Caco-2 (cell line): ENCODE measurements around the gene ATF6. TPM values are rescaled to one million over a fixed set of nuclear protein-coding genes. Genes with fewer than 3 reads are reported as not detected.

Experiments used
- BruUV-seq: library from RNA; stranded (reverse); fragments of 400-500 nt; replicated peaks from 2 replicates; lab custom pipeline; 2021; lab: Mats Ljungman, UMichigan
- CTCF ChIA-PET: fragments of 300-600 bp; sonication (Branson Sonifier 250); formaldehyde crosslinking; loops from one replicate; lab custom pipeline; 2022; ENCODE audit warnings: antibody characterized with exemption; lab: Charles Lee
- POLR2A ChIA-PET: fragments of 300-600 bp; sonication (Branson Sonifier 250); formaldehyde crosslinking; loops from one replicate; lab custom pipeline; 2022; ENCODE audit warnings: antibody characterized with exemption; lab: Charles Lee
- DNase-seq, 2 experiments: peaks; one replicate each; pipeline versions ENCODE4 v3.0.0 to v3.0.0-alpha.2; 2020 to 2022
- H3K27me3 ChIP-seq: replicated peaks from 2 replicates; pipeline ENCODE4 v1.6.0; 2011; ENCODE audit warnings: low read length; ENCODE audit not compliant: control insufficient read depth, insufficient read depth
- H3K36me3 ChIP-seq: 2 replicates; pipeline ENCODE4 v1.5.1; 2011; ENCODE audit warnings: low read length; ENCODE audit not compliant: control insufficient read depth, insufficient read depth
- H3K4me1 ChIP-seq: fragments of 250-450 bp; sonication (Bioruptor Pico); 2 replicates; pipeline ENCODE4 v1.5.1; 2020; ENCODE audit warnings: mild to moderate bottlenecking
- H3K4me3 ChIP-seq: 2 replicates; pipeline ENCODE4 v1.5.1; 2011; ENCODE audit warnings: low read depth, mild to moderate bottlenecking, control low read depth, low read length
- H3K9me3 ChIP-seq: fragments of 250-450 bp; sonication (Bioruptor Pico); 2 replicates; pipeline ENCODE4 v1.5.1; 2020; ENCODE audit warnings: mild to moderate bottlenecking, moderate library complexity
- H3K27ac Mint-ChIP-seq: one replicate; pipeline ENCODE4 v1.8.0; 2022; ENCODE audit warnings: mixed read lengths; ENCODE audit not compliant: unreplicated experiment
- H3K27me3 Mint-ChIP-seq: one replicate; pipeline ENCODE4 v1.8.0; 2022; ENCODE audit warnings: mixed read lengths; ENCODE audit not compliant: insufficient read depth, unreplicated experiment
- H3K36me3 Mint-ChIP-seq: one replicate; pipeline ENCODE4 v1.8.0; 2022; ENCODE audit warnings: mild to moderate bottlenecking, mixed read lengths; ENCODE audit not compliant: insufficient read depth, unreplicated experiment
- H3K4me1 Mint-ChIP-seq: one replicate; pipeline ENCODE4 v1.8.0; 2022; ENCODE audit warnings: low read depth, mixed read lengths; ENCODE audit not compliant: unreplicated experiment
- H3K4me3 Mint-ChIP-seq: one replicate; pipeline ENCODE4 v1.8.0; 2022; ENCODE audit warnings: mild to moderate bottlenecking, moderate library complexity, mixed read lengths; ENCODE audit not compliant: unreplicated experiment
- H3K9me3 Mint-ChIP-seq: one replicate; pipeline ENCODE4 v1.8.0; 2022; ENCODE audit warnings: mixed read lengths; ENCODE audit not compliant: unreplicated experiment
- intact Hi-C: fragments of 100-400 bp; cut with micrococcal nuclease; formaldehyde crosslinking; loops from one replicate; pipeline ENCODE4 v1.10.0; 2022; ENCODE audit not compliant: unreplicated experiment
- total RNA-seq: library from RNA; stranded (reverse); gene quantifications from 2 replicates; pipeline ENCODE4 v1.2.3, GENCODE V29; 2022
- TF ChIP-seq, protein P1 (sequence below), 2 experiments: fragments of 200-600 bp in 1 of 2; IDR thresholded peaks; 1 replicate in 1 of 2; 2 replicates in 1 of 2; pipeline versions ENCODE4 v1.5.1 to v1.8.0; 2011 to 2022; ENCODE audit warnings: antibody characterized with exemption in 1 of 2, control low read depth in 1 of 2, inconsistent platforms in 1 of 2, low read depth in 1 of 2, low read length in 1 of 2, mild to moderate bottlenecking in 1 of 2, moderate library complexity in 1 of 2; ENCODE audit not compliant: insufficient read depth in 1 of 2, severe bottlenecking in 1 of 2, unreplicated experiment in 1 of 2

Gene ATF6
- total RNA-seq, 1 experiment from 2014 or later: 16.4 TPM

- H3K27ac Mint-ChIP-seq: no peak overlapping the region
- no peak overlapping the region for H3K4me3 Mint-ChIP-seq
- H3K27me3 Mint-ChIP-seq: no peaks in the 10 kb centered on the region
- BruUV-seq: no TSS peak
- no peaks in the 10 kb centered on the region for H3K9me3 Mint-ChIP-seq
- H3K9me3 ChIP-seq: no peaks in the 10 kb centered on the region
- no peak overlapping the region for H3K4me3 ChIP-seq
- TF ChIP-seq, protein P1, sequence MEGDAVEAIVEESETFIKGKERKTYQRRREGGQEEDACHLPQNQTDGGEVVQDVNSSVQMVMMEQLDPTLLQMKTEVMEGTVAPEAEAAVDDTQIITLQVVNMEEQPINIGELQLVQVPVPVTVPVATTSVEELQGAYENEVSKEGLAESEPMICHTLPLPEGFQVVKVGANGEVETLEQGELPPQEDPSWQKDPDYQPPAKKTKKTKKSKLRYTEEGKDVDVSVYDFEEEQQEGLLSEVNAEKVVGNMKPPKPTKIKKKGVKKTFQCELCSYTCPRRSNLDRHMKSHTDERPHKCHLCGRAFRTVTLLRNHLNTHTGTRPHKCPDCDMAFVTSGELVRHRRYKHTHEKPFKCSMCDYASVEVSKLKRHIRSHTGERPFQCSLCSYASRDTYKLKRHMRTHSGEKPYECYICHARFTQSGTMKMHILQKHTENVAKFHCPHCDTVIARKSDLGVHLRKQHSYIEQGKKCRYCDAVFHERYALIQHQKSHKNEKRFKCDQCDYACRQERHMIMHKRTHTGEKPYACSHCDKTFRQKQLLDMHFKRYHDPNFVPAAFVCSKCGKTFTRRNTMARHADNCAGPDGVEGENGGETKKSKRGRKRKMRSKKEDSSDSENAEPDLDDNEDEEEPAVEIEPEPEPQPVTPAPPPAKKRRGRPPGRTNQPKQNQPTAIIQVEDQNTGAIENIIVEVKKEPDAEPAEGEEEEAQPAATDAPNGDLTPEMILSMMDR (IDR thresholded peaks at IDR 0.05; ENCODE audit: insufficient read depth in 1 of 2, low read depth in 1 of 2, low read length in 1 of 2, severe bottlenecking in 1 of 2, unreplicated experiment in 1 of 2): no peak
- no peak for DNase-seq
- POLR2A ChIA-PET: no interaction called here
- intact Hi-C loops: no loop called here
- H3K36me3 ChIP-seq: no peaks in the 10 kb centered on the region
- CTCF ChIA-PET: no interaction called here
- no peaks in the 10 kb centered on the region for H3K4me1 Mint-ChIP-seq
- peaks cover 4% of the 10 kb centered on the region for H3K36me3 Mint-ChIP-seq
- no peaks in the 10 kb centered on the region for H3K4me1 ChIP-seq
- H3K27me3 ChIP-seq: no peaks in the 10 kb centered on the region
Observed at GRCh38 chr1:161839591-161839990, 73.5 kb downstream of the ATF6 start.

GRCh38 chr1:161840363-161840762 is 74.2 kb downstream of the ATF6 start:
- H3K36me3 Mint-ChIP-seq: peaks cover 4% of the 10 kb centered on the region
- no peaks in the 10 kb centered on the region for H3K27me3 Mint-ChIP-seq
- no peak overlapping the region for H3K27ac Mint-ChIP-seq
- no peaks in the 10 kb centered on the region for H3K9me3 Mint-ChIP-seq
- ChIA-PET POLR2A (no interaction called here), CTCF (no interaction called here)
- no peak overlapping the region for H3K4me3 Mint-ChIP-seq
- Histone ChIP-seq H3K4me3 (no peak overlapping the region), H3K27me3 (no peaks in the 10 kb centered on the region), H3K4me1 (no peaks in the 10 kb centered on the region), H3K36me3 (no peaks in the 10 kb centered on the region), H3K9me3 (no peaks in the 10 kb centered on the region)
- intact Hi-C loops: no loop called here
- TF ChIP-seq, protein P1 (IDR thresholded peaks at IDR 0.05; ENCODE audit: insufficient read depth in 1 of 2, low read depth in 1 of 2, low read length in 1 of 2, severe bottlenecking in 1 of 2, unreplicated experiment in 1 of 2): no peak
- DNase-seq: no peak
- BruUV-seq: no TSS peak
- no peaks in the 10 kb centered on the region for H3K4me1 Mint-ChIP-seq

DNA sequence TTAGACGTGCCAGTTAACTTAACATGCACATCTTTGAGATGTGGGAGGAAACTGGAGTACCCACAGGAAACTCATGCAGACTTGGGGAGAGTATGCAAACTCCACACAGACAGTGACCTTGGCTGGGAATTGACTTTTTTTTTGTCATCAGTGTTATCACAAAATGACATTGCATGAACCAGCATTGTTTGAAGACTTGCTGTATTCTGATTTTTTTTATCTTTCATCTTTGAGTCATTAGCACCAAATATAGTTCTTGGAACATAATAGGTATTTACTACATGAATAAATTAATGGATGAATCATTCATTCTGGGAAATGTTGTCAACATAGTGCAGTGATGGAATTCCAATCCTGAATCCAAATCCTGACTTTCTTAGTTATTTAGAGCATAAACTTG is 77.0 kb downstream of the ATF6 start:
- TF ChIP-seq, protein P1 (IDR thresholded peaks at IDR 0.05; ENCODE audit: insufficient read depth in 1 of 2, low read depth in 1 of 2, low read length in 1 of 2, severe bottlenecking in 1 of 2, unreplicated experiment in 1 of 2): no peak
- ChIA-PET POLR2A (no interaction called here), CTCF (no interaction called here)
- Histone ChIP-seq H3K9me3 (no peaks in the 10 kb centered on the region), H3K4me1 (no peaks in the 10 kb centered on the region), H3K36me3 (no peaks in the 10 kb centered on the region), H3K4me3 (no peak overlapping the region), H3K27me3 (no peaks in the 10 kb centered on the region)
- intact Hi-C loops: no loop called here
- Mint-ChIP-seq H3K27ac (no peak overlapping the region), H3K27me3 (no peaks in the 10 kb centered on the region), H3K9me3 (no peaks in the 10 kb centered on the region), H3K36me3 (peaks cover 4% of the 10 kb centered on the region), H3K4me1 (no peaks in the 10 kb centered on the region), H3K4me3 (no peak overlapping the region)
- no TSS peak for BruUV-seq
- DNase-seq: no peak
